Esophagus squamous epithelium (tissue), 4 donors: ENCODE measurements around the gene COL4A1.

Experiments used
- POLR2A ChIP-seq, 4 donors: fragments of 450-650 bp; IDR thresholded peaks; one replicate each; pipeline ENCODE4 v1.6.1; 2017; ENCODE audit warnings: antibody characterized with exemption in 4 of 4, mild to moderate bottlenecking in 4 of 4, moderate library complexity in 3 of 4
- TF ChIP-seq, protein P1 (sequence below), 6 experiments: fragments of 450-650 bp in 4 of 6; fragments of 200-600 bp in 2 of 6; sonication (generic) in 2 of 6; IDR thresholded peaks; one replicate each; pipeline ENCODE4 v1.5.1; 2016 to 2019; ENCODE audit warnings: antibody characterized with exemption in 6 of 6, mild to moderate bottlenecking in 4 of 6, moderate library complexity in 4 of 6

DNA sequence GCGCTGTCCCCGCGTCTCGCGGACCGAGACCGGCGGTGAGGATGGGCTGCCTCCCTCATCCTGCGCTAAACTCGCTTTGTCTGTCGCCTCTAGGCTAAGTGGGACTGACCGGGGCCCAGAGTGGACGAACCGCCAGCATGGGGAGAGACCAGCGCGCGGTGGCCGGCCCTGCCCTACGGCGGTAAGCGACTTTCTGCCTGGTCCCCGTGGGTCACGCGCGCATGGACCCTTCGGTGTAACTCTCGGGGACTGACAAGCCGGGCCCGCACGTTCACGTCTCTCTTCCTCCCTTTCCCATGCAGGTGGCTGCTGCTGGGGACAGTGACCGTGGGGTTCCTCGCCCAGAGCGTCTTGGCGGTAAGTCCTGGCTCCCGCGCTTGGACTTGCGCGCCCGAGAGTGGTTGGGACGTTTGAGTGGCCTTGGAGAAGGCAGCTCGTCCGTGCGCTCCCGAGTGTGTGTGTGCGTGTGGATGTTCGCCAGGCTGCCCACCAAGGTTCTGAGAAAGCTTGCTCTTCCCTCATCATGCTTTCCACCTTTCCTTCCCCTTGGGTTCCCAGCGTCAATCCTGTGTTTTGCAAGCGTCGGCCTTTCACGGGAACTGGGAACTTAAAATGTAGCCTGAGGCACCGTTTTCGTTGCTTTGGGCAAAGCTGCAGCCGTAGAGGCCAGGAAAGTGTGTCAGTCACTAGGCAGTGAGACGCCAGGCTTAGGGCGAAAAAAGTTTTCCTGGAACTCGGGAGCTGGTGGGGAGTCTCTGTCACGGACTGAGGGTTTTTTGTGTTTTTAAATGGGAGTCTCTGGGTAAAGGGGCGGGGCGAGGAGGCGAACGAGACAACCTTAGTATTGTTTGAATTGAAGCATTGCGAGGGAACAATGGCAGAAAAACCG is 1.1 kb upstream of the COL4A1 start:
- TF ChIP-seq, protein P1, sequence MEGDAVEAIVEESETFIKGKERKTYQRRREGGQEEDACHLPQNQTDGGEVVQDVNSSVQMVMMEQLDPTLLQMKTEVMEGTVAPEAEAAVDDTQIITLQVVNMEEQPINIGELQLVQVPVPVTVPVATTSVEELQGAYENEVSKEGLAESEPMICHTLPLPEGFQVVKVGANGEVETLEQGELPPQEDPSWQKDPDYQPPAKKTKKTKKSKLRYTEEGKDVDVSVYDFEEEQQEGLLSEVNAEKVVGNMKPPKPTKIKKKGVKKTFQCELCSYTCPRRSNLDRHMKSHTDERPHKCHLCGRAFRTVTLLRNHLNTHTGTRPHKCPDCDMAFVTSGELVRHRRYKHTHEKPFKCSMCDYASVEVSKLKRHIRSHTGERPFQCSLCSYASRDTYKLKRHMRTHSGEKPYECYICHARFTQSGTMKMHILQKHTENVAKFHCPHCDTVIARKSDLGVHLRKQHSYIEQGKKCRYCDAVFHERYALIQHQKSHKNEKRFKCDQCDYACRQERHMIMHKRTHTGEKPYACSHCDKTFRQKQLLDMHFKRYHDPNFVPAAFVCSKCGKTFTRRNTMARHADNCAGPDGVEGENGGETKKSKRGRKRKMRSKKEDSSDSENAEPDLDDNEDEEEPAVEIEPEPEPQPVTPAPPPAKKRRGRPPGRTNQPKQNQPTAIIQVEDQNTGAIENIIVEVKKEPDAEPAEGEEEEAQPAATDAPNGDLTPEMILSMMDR (IDR thresholded peaks at IDR 0.05), result no peak
- TF ChIP-seq POLR2A (IDR thresholded peaks at IDR 0.05), result peak in 1 of 4 donors; percentile 6
